GM12878 (cell line): ENCODE results near the gene REEP3. TPM values are rescaled to one million over a fixed set of nuclear protein-coding genes. Genes with fewer than 3 reads are reported as not detected.

ENCODE experiments used
- ATAC-seq: fragments of 200-7000 bp; cut with Tn5 transposase; 3 replicates; pipeline ENCODE4 v1.9.1; 2020; ENCODE audit warnings: mild to moderate bottlenecking, moderate library complexity
- BruUV-seq: library from RNA; stranded (reverse); fragments of 400-500 nt; replicated peaks from 2 replicates; lab custom pipeline; 2021; lab: Mats Ljungman, UMichigan
- CTCF ChIA-PET: fragments of 300-600 bp; sonication (Branson Sonifier 250); formaldehyde crosslinking; extraction: SDS; loops from one replicate; lab custom pipeline; 2021; ENCODE audit warnings: inconsistent platforms; lab: Yijun Ruan, JAX
- POLR2A ChIA-PET: fragments of 350-600 bp; formaldehyde crosslinking; extraction: SDS; loops from one replicate; lab custom pipeline; 2021; ENCODE audit warnings: inconsistent platforms; lab: Charles Lee
- RAD21 ChIA-PET: fragments of 300-600 bp; sonication (Branson Sonifier 250); formaldehyde crosslinking; loops from one replicate; lab custom pipeline; 2023; ENCODE audit warnings: antibody characterized with exemption; ENCODE audit not compliant: unreplicated experiment; lab: Charles Lee
- SMC1A ChIA-PET: fragments of 300-600 bp; sonication (Branson Sonifier 250); formaldehyde crosslinking; loops from one replicate; lab custom pipeline; 2023; ENCODE audit not compliant: unreplicated experiment, uncharacterized antibody; lab: Charles Lee
- DNase-seq: peaks from one replicate; pipeline ENCODE4 v3.0.0-alpha.2; 2011; ENCODE audit warnings: low read depth, low spot score
- FAIRE-seq: peaks from 3 replicates; lab custom pipeline; 2011; peaks lifted over from hg19 to GRCh38; lab: Jason Lieb, UNC
- H2AFZ ChIP-seq: 2 replicates; pipeline ENCODE4 v1.6.0; 2011; ENCODE audit warnings: low read depth, low read length, control low read depth; ENCODE audit not compliant: control insufficient read depth
- H3K27ac ChIP-seq: 2 replicates; pipeline ENCODE4 v1.5.1; 2011; ENCODE audit warnings: control low read depth; ENCODE audit not compliant: control insufficient read depth, insufficient read depth
- H3K27me3 ChIP-seq, 2 experiments: replicated peaks in 1 of 2; 2 replicates each; pipeline versions ENCODE4 v1.6.0 to v1.6.1; 2011; ENCODE audit warnings: low read length in 1 of 2; ENCODE audit not compliant: control insufficient read depth in 2 of 2, insufficient read depth in 2 of 2
- H3K36me3 ChIP-seq, 2 experiments: 2 replicates each; pipeline ENCODE4 v1.5.1; 2011; ENCODE audit warnings: low read length in 1 of 2; ENCODE audit not compliant: control insufficient read depth in 2 of 2, insufficient read depth in 2 of 2
- H3K4me1 ChIP-seq: 2 replicates; pipeline ENCODE4 v1.6.1; 2011; ENCODE audit warnings: mild to moderate bottlenecking, low read length, moderate library complexity, mixed read lengths; ENCODE audit not compliant: control insufficient read depth, insufficient read depth
- H3K4me2 ChIP-seq: 2 replicates; pipeline ENCODE4 v1.6.0; 2011; ENCODE audit warnings: control low read depth; ENCODE audit not compliant: control insufficient read depth, insufficient read depth
- H3K4me3 ChIP-seq: fragments of 200-600 bp; sonication (generic); 2 replicates; pipeline ENCODE4 v1.5.1; 2016
- H3K79me2 ChIP-seq: 2 replicates; pipeline ENCODE4 v1.6.0; 2011; ENCODE audit warnings: low read length; ENCODE audit not compliant: control insufficient read depth, insufficient read depth
- H3K9ac ChIP-seq: 2 replicates; pipeline ENCODE4 v1.8.0; 2011; ENCODE audit warnings: low read length, control low read depth, mixed read lengths; ENCODE audit not compliant: control insufficient read depth, insufficient read depth
- H3K9me3 ChIP-seq: replicated peaks from 3 replicates; pipeline ENCODE4 v1.5.1; 2011; ENCODE audit warnings: mild to moderate bottlenecking, low read length; ENCODE audit not compliant: control insufficient read depth, insufficient read depth
- H4K20me1 ChIP-seq: 2 replicates; pipeline ENCODE4 v1.6.0; 2011; ENCODE audit not compliant: control insufficient read depth, insufficient read depth
- CEBPB ChIP-seq, 2 experiments: fragments of 150-350 bp in 1 of 2; IDR thresholded peaks; 2 replicates each; pipeline ENCODE4 v1.6.1; 2012 to 2014; ENCODE audit warnings: low read depth in 2 of 2, low read length in 2 of 2, borderline replicate concordance in 1 of 2, inconsistent platforms in 1 of 2
- EED ChIP-seq: sonication (generic); IDR thresholded peaks from 2 replicates; pipeline ENCODE4 v1.6.1; 2016; ENCODE audit warnings: antibody characterized with exemption, low read depth
- IKZF2 ChIP-seq, 2 experiments: fragments of 450-650 bp; IDR thresholded peaks; 2 replicates each; pipeline ENCODE4 v1.6.1; 2017; ENCODE audit warnings: mild to moderate bottlenecking in 2 of 2, moderate library complexity in 2 of 2
- PBX3 ChIP-seq: IDR thresholded peaks from 2 replicates; pipeline ENCODE4 v1.6.1; 2011; ENCODE audit warnings: mild to moderate bottlenecking, low read depth, low read length, moderate library complexity; ENCODE audit not compliant: insufficient replicate concordance
- PKNOX1 ChIP-seq: fragments of 450-650 bp; IDR thresholded peaks from 2 replicates; pipeline ENCODE4 v1.6.1; 2016; ENCODE audit warnings: mild to moderate bottlenecking
- POLR2AphosphoS2 ChIP-seq: IDR thresholded peaks from 2 replicates; pipeline ENCODE4 v1.6.1; 2011; ENCODE audit warnings: low read depth, mild to moderate bottlenecking, low read length, improper control_type of control experiment, moderate library complexity
- ZBED1 ChIP-seq: IDR thresholded peaks from 2 replicates; pipeline ENCODE4 v1.6.1; 2016; ENCODE audit warnings: borderline replicate concordance
- ZNF384 ChIP-seq: IDR thresholded peaks from 2 replicates; pipeline ENCODE4 v1.6.1; 2012; ENCODE audit warnings: low read depth, mild to moderate bottlenecking, low read length, improper control_type of control experiment, borderline replicate concordance
- WGBS: methylation state at CpG from one replicate; pipeline ENCODE4 v1.1.6; 2016; ENCODE audit warnings: low lambda C conversion rate; ENCODE audit not compliant: insufficient replicate concordance, insufficient coverage; ENCODE audit errors: missing lambda C conversion rate; 5-methylcytosine and 5-hydroxymethylcytosine counted together
- in situ Hi-C: fragments of 300-500 bp; cut with MboI; formaldehyde crosslinking; loops from 9 replicates; pipeline ENCODE4 v1.14.3; 2018; ENCODE audit warnings: mixed read lengths
- intact Hi-C: fragments of 100-400 bp; cut with micrococcal nuclease; formaldehyde crosslinking; loops from one replicate; pipeline ENCODE4 v1.14.2; 2022; ENCODE audit not compliant: unreplicated experiment
- polyA plus RNA-seq, 11 experiments: library from polyadenylated mRNA; depleted of rRNA in 4 of 11; unstranded in 6 of 11; stranded (reverse) in 5 of 11; fragments of >200 nt; fragmentation: Nextera tagmentation in 4 of 11; fragmentation: Illumina TruSeq in 1 of 11; extraction: Ambion mirVana in 4 of 11; extraction: Trizol in 1 of 11; gene quantifications; 1 replicate in 1 of 11; 2 replicates in 10 of 11; pipeline versions ENCODE4 v1.2.1 to v1.2.3, GENCODE V29; 2011 to 2016; ENCODE audit warnings: inconsistent platforms in 2 of 11, missing spikeins in 2 of 11, low read depth in 1 of 11
- total RNA-seq, 4 experiments: library from RNA; depleted of rRNA in 3 of 4; stranded (reverse); fragments of >200 nt in 3 of 4; fragmentation: Illumina TruSeq in 1 of 4; extraction: Trizol in 1 of 4; gene quantifications; 2 replicates each; pipeline versions ENCODE4 v1.2.1 to v1.2.3, GENCODE V29; 2013 to 2021
- TF ChIP-seq, protein P1 (sequence below): fragments of 450-650 bp; formaldehyde crosslinking; IDR thresholded peaks from 2 replicates; pipeline ENCODE4 v1.4.0; 2020; ENCODE audit warnings: mild to moderate bottlenecking, moderate library complexity

Gene REEP3
- total and polyA plus RNA-seq, 10 of the 15 experiments (the other 5 are each of a cell fraction or from before 2014, with no cell fraction given): 4.9 to 25.9 (median 16.2) TPM

GRCh38 chr10:63515002-63515763 lies 6.0 kb upstream of the REEP3 start (continued):
- TF ChIP-seq POLR2AphosphoS2: no peak
- no peak for TF ChIP-seq CEBPB (IDR thresholded peaks at IDR 0.05; ENCODE audit: borderline replicate concordance in 1 of 2, low read depth in 2 of 2, low read length in 2 of 2)
- TF ChIP-seq IKZF2 (IDR thresholded peaks at IDR 0.05): peak in 1 of 2 experiments; percentile 19; a peak in 1 of 4 replicates
- TF ChIP-seq EED: 0 out of 2 replicates have a peak, but pooled peaks have one; percentile 17

DNA sequence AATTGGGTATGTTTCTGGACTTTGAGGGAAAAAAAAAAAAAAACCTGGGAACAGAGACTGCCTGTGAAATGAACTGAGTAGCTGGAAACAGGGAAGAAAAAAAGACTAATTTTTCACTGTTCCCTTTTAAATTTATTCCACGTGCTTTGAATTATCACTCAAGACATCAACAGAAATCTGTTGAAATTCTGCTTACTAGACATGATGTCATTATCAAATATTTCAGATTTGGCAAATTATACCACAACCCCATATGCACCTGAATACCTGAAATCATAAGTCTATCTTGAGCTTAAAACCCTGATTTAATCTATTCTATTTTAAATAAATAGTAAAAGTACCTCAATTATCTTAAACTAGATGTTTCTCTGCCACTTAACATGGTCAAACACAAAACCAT lies 5.0 kb upstream of the REEP3 start:
- Histone ChIP-seq H3K79me2 (peaks cover 83% of the 10 kb centered on the region), H3K36me3 (no peaks in the 10 kb centered on the region), H2AFZ (no peak overlapping the region), H3K9ac (no peak overlapping the region), H3K4me2 (no peak overlapping the region), H3K4me1 (peaks cover 14% of the 10 kb centered on the region; the same call in 1 of the 2 replicates), H3K27ac (no peak overlapping the region), H4K20me1 (no peaks in the 10 kb centered on the region), H3K27me3 (no peaks in the 10 kb centered on the region), H3K9me3 (peaks cover 11% of the 10 kb centered on the region), H3K4me3 (no peak overlapping the region)
- intact Hi-C loops: loop anchor here (5.0 kb wide), 1 partner anchor 304 kb away; no protein-coding TSS in a partner anchor
- BruUV-seq: no TSS peak
- FAIRE-seq (no peak), DNase-seq (no peak), ATAC-seq (no peak)
- in situ Hi-C loops: no loop called here
- ChIA-PET CTCF (interaction anchor here (0.7 to 1.7 kb wide), 8 partner anchors 12 to 831 kb away, joined by 3 to 6 read pairs (median 3); no protein-coding TSS in a partner anchor), RAD21 (interaction anchor here (0.5 to 1.8 kb wide), 7 partner anchors 10 to 305 kb away, joined by 3 to 8 read pairs (median 4); no protein-coding TSS in a partner anchor), SMC1A (interaction anchor here (0.7 to 3.2 kb wide), 10 partner anchors 12 to 161 kb away, joined by 3 to 26 read pairs (median 4); partner anchors contain the start of gene JMJD1C), POLR2A (interaction anchor here (1.1 to 3.4 kb wide), 2 partner anchors 12 to 37 kb away, joined by 4 to 18 read pairs; no protein-coding TSS in a partner anchor)
- no peak for TF ChIP-seq ZNF384
- TF ChIP-seq PKNOX1: no peak
- no peak for TF ChIP-seq ZBED1
- no peak for TF ChIP-seq PBX3
- TF ChIP-seq, protein P1, sequence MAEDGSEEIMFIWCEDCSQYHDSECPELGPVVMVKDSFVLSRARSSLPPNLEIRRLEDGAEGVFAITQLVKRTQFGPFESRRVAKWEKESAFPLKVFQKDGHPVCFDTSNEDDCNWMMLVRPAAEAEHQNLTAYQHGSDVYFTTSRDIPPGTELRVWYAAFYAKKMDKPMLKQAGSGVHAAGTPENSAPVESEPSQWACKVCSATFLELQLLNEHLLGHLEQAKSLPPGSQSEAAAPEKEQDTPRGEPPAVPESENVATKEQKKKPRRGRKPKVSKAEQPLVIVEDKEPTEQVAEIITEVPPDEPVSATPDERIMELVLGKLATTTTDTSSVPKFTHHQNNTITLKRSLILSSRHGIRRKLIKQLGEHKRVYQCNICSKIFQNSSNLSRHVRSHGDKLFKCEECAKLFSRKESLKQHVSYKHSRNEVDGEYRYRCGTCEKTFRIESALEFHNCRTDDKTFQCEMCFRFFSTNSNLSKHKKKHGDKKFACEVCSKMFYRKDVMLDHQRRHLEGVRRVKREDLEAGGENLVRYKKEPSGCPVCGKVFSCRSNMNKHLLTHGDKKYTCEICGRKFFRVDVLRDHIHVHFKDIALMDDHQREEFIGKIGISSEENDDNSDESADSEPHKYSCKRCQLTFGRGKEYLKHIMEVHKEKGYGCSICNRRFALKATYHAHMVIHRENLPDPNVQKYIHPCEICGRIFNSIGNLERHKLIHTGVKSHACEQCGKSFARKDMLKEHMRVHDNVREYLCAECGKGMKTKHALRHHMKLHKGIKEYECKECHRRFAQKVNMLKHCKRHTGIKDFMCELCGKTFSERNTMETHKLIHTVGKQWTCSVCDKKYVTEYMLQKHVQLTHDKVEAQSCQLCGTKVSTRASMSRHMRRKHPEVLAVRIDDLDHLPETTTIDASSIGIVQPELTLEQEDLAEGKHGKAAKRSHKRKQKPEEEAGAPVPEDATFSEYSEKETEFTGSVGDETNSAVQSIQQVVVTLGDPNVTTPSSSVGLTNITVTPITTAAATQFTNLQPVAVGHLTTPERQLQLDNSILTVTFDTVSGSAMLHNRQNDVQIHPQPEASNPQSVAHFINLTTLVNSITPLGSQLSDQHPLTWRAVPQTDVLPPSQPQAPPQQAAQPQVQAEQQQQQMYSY: no peak
- WGBS: 100% methylated on average over 1 of the region's 1 CpG
